Panc1 (cell line): ENCODE measurements around the gene CDC23. TPM values are rescaled to one million over a fixed set of nuclear protein-coding genes. Genes with fewer than 3 reads are reported as not detected.

ENCODE experiments used
- ATAC-seq: fragments of 200-7000 bp; cut with Tn5 transposase; 2 replicates; pipeline ENCODE4 v1.9.1; 2020; ENCODE audit warnings: mild to moderate bottlenecking, moderate library complexity
- BruUV-seq: library from RNA; stranded (reverse); fragments of 400-500 nt; replicated peaks from 2 replicates; lab custom pipeline; 2021; lab: Mats Ljungman, UMichigan
- CTCF ChIA-PET: fragments of 300-600 bp; sonication (Branson Sonifier 250); formaldehyde crosslinking; loops from one replicate; lab custom pipeline; 2022; ENCODE audit warnings: antibody characterized with exemption; lab: Charles Lee
- POLR2A ChIA-PET: fragments of 300-600 bp; sonication (Branson Sonifier 250); formaldehyde crosslinking; loops from one replicate; lab custom pipeline; 2022; ENCODE audit warnings: antibody characterized with exemption; lab: Charles Lee
- DNase-seq: peaks from one replicate; pipeline ENCODE4 v3.0.0-alpha.2; 2010; ENCODE audit warnings: low read depth, low spot score
- H3K27ac ChIP-seq: 2 replicates; pipeline ENCODE4 v1.5.1; 2011; ENCODE audit warnings: mild to moderate bottlenecking, low read length, inconsistent platforms
- H3K27me3 ChIP-seq: fragments of 200-500 bp; sonication (Bioruptor generic); 2 replicates; pipeline ENCODE4 v1.6.0; 2014; ENCODE audit warnings: low read length, inconsistent platforms; ENCODE audit not compliant: control insufficient read depth, insufficient read depth
- H3K36me3 ChIP-seq: fragments of 200-500 bp; sonication (Bioruptor generic); 2 replicates; pipeline ENCODE4 v1.5.1; 2014; ENCODE audit warnings: inconsistent platforms, mild to moderate bottlenecking, low read length, moderate library complexity; ENCODE audit not compliant: control insufficient read depth, insufficient read depth
- H3K4me1 ChIP-seq: 2 replicates; pipeline ENCODE4 v1.5.1; 2011; ENCODE audit warnings: inconsistent platforms, mild to moderate bottlenecking, low read length, moderate library complexity; ENCODE audit not compliant: control insufficient read depth, insufficient read depth
- H3K4me3 ChIP-seq, 2 experiments: 2 replicates each; pipeline ENCODE4 v1.5.1; 2011 to 2012; ENCODE audit warnings: low read depth in 2 of 2, low read length in 2 of 2, mild to moderate bottlenecking in 2 of 2, inconsistent platforms in 1 of 2, moderate library complexity in 1 of 2
- H3K9me3 ChIP-seq: fragments of 200-500 bp; sonication (Bioruptor generic); 2 replicates; pipeline ENCODE4 v1.5.1; 2014; ENCODE audit warnings: low read depth, mild to moderate bottlenecking, inconsistent platforms, low read length, moderate library complexity; ENCODE audit not compliant: control insufficient read depth, insufficient read depth
- POLR2AphosphoS5 ChIP-seq: IDR thresholded peaks from 2 replicates; pipeline ENCODE4 v1.6.1; 2012; ENCODE audit warnings: mild to moderate bottlenecking, low read depth, low read length, moderate library complexity
- REST ChIP-seq, 2 experiments: IDR thresholded peaks; 2 replicates each; pipeline ENCODE4 v1.6.1; 2011 to 2012; ENCODE audit warnings: low read depth in 2 of 2, control low read depth in 1 of 2, low read length in 1 of 2, mild to moderate bottlenecking in 1 of 2, moderate library complexity in 1 of 2; ENCODE audit not compliant: insufficient read depth in 1 of 2
- SIN3A ChIP-seq: IDR thresholded peaks from 2 replicates; pipeline ENCODE4 v1.6.1; 2012; ENCODE audit warnings: low read depth, mild to moderate bottlenecking, low read length, moderate library complexity, borderline replicate concordance; ENCODE audit not compliant: insufficient read depth
- TCF7L2 ChIP-seq: IDR thresholded peaks from 2 replicates; pipeline ENCODE4 v1.6.1; 2011; ENCODE audit warnings: mild to moderate bottlenecking, low read depth, low read length, inconsistent platforms
- in situ Hi-C: cut with HindIII; loops from 2 replicates; pipeline ENCODE4 v1.10.0; 2016; ENCODE audit warnings: low sequenced_read_pairs, low pct_unique_long_range_greater_than_20kb
- intact Hi-C: fragments of 100-400 bp; cut with micrococcal nuclease; formaldehyde crosslinking; loops from one replicate; pipeline ENCODE4 v1.10.0; 2022; ENCODE audit not compliant: unreplicated experiment
- total RNA-seq: library from RNA; stranded (reverse); gene quantifications from one replicate; pipeline ENCODE4 v1.2.1, GENCODE V29; 2021; ENCODE audit not compliant: unreplicated experiment
- TF ChIP-seq, protein P1 (sequence below): fragments of 450-650 bp; IDR thresholded peaks from 2 replicates; pipeline ENCODE4 v1.5.1; 2017; ENCODE audit warnings: mild to moderate bottlenecking

CDC23 gene
- total RNA-seq, 1 experiment from 2014 or later, result 44.7 TPM

DNA sequence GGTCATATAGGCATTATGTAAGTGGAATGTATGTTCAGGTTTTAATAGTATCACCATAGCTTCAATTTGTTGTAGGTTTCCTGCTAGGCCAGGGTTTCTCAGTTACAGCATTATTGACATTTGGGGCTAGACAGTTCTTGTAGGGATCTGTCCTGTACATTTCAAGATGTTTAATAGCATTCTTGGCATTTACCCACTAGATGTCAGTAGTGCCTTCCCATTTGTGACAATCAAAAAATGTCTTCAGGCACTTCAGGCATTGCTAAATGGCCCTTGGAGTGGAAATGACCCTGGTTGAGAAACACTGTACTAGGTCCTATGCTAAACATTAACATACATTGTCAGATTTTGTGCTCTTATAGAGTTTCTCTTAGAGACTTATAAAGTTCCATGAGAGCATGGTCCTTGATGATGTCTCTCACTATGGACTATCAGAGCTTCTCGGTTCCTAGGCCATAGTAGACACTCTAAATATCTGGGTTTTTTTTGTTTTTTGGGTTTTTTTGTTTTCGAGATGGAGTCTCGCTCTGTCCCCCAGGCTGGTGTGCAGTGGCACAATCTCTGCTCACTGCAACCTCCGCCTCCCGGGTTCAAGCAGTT, 32.8 kb downstream of the CDC23 start:
- in situ Hi-C loops, result no loop called here
- Histone ChIP-seq H3K9me3 (no peaks in the 10 kb centered on the region), H3K4me1 (peaks cover 22% of the 10 kb centered on the region), H3K36me3 (peaks cover 37% of the 10 kb centered on the region), H3K27me3 (no peaks in the 10 kb centered on the region), H3K4me3 (peak overlapping the region; percentile 93 to 97), H3K27ac (peak overlapping the region; percentile 100)
- TF ChIP-seq, protein P1, sequence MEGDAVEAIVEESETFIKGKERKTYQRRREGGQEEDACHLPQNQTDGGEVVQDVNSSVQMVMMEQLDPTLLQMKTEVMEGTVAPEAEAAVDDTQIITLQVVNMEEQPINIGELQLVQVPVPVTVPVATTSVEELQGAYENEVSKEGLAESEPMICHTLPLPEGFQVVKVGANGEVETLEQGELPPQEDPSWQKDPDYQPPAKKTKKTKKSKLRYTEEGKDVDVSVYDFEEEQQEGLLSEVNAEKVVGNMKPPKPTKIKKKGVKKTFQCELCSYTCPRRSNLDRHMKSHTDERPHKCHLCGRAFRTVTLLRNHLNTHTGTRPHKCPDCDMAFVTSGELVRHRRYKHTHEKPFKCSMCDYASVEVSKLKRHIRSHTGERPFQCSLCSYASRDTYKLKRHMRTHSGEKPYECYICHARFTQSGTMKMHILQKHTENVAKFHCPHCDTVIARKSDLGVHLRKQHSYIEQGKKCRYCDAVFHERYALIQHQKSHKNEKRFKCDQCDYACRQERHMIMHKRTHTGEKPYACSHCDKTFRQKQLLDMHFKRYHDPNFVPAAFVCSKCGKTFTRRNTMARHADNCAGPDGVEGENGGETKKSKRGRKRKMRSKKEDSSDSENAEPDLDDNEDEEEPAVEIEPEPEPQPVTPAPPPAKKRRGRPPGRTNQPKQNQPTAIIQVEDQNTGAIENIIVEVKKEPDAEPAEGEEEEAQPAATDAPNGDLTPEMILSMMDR, result peak; percentile 72
- no peak for TF ChIP-seq POLR2AphosphoS5
- ChIA-PET POLR2A (interaction anchor here (1.2 kb wide), 1 partner anchor 158 kb away, joined by 4 read pairs; the partner anchor contains the start of gene FAM53C), CTCF (interaction anchor here (1.5 kb wide), 1 partner anchor 103 kb away, joined by 3 read pairs; no protein-coding TSS in a partner anchor)
- BruUV-seq, result no TSS peak
- DNase-seq (peak; percentile 64), ATAC-seq (peak; percentile 15; the same call in 1 of the 2 replicates)
- intact Hi-C loops, result loop anchor here (2.0 to 10.0 kb wide), 2 partner anchors 103 to 235 kb away; no protein-coding TSS in a partner anchor

GRCh38 chr5:138179277-138179857, 33.8 kb downstream of the CDC23 start:
- BruUV-seq, result TSS peak; percentile 87
- Histone ChIP-seq H3K4me3 (peak overlapping the region; percentile 93 to 97), H3K27ac (peak overlapping the region; percentile 100), H3K4me1 (peaks cover 22% of the 10 kb centered on the region), H3K27me3 (no peaks in the 10 kb centered on the region), H3K36me3 (peaks cover 29% of the 10 kb centered on the region), H3K9me3 (no peaks in the 10 kb centered on the region)
- in situ Hi-C loops (no loop called here), intact Hi-C loops (no loop called here)
- TF ChIP-seq REST (IDR thresholded peaks at IDR 0.05; ENCODE audit: insufficient read depth in 1 of 2, low read depth in 2 of 2, low read length in 1 of 2) (no peak), POLR2AphosphoS5 (no peak), TCF7L2 (no peak), SIN3A (no peak)
- TF ChIP-seq, protein P1, result no peak
- DNase-seq, result no peak
- CTCF ChIA-PET, result interaction anchor here (0.5 to 1.5 kb wide), 4 partner anchors 34 to 173 kb away, joined by 3 to 5 read pairs (median 4); no protein-coding TSS in a partner anchor
- POLR2A ChIA-PET, result interaction anchor here (0.5 to 1.2 kb wide), 7 partner anchors 9 to 159 kb away, joined by 3 to 4 read pairs (median 3); partner anchors contain the start of genes CDC25C and FAM53C
- ATAC-seq, result peak; percentile 14; the same call in 1 of the 2 replicates
